Keratinocyte (primary cell): ENCODE results near the gene RBBP8.

Source experiments
- CTCF ChIP-seq, 3 experiments: IDR thresholded peaks in 1 of 3; conservative IDR thresholded peaks in 1 of 3; optimal IDR thresholded peaks in 1 of 3; 2 replicates in 2 of 3; 3 replicates in 1 of 3; pipeline versions ENCODE3 to v1.5.1; 2011; ENCODE audit warnings: low read length in 3 of 3, mild to moderate bottlenecking in 3 of 3, moderate library complexity in 2 of 3, control low read depth in 1 of 3, inconsistent platforms in 1 of 3; ENCODE audit not compliant: insufficient read depth in 2 of 3; ENCODE audit errors: extremely low read depth in 1 of 3
- EZH2 ChIP-seq: IDR thresholded peaks from one replicate; pipeline ENCODE4 v1.6.1; 2012; ENCODE audit warnings: inconsistent platforms, mild to moderate bottlenecking, low read length, moderate library complexity

DNA sequence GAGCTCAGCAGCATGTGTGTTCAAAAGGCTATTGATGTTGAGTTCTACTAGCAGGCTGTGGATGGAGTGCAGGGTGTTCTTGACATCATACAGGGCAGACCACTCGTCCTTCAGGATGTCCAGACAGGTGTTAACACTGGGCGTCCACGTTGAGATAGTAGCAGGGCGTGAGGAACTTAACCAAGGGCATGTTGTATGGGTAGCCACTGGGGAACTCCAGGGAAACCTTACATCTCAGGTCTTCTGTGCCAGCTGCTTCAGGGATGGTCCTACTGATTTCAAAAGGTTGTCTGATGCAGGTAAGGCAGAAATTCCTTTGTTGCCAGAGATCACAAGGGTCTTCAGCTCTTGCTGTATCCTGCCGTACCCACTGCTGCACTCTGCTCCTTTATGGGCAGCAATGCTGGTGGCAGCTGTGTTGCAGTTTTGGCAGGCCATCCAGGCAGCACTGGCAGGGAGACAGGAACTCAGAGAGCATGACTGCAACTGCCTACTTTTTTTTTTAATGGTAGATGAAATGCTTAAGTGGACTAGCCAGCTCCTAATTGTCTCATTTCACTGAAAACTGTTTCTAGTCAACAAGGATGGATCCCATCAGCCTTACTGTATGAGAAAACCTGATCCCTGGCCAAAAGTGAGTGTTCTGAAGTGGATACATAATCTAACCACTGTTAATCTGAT is 32.4 kb upstream of the RBBP8 start:
- TF ChIP-seq CTCF (optimal IDR thresholded peaks at IDR 0.05 in 1 of 3, IDR thresholded peaks at IDR 0.05 in 1 of 3, conservative IDR thresholded peaks at IDR 0.05 in 1 of 3; ENCODE audit: extremely low read depth in 1 of 3, insufficient read depth in 2 of 3, low read length in 3 of 3) (no peak), EZH2 (no peak)
